Loucy (cell line): ENCODE results near the gene RABAC1.

Experiments used
- CTCF ChIP-seq: fragments of 200-600 bp; sonication (generic); conservative IDR thresholded peaks from 2 replicates; pipeline ENCODE4 v1.5.1; 2014; ENCODE audit warnings: mild to moderate bottlenecking, antibody characterized with exemption, low read length
- EZH2phosphoT487 ChIP-seq: fragments of 200-600 bp; IDR thresholded peaks from 2 replicates; pipeline ENCODE4 v1.6.1; 2018; ENCODE audit warnings: antibody characterized with exemption, mild to moderate bottlenecking, moderate library complexity, borderline replicate concordance

DNA sequence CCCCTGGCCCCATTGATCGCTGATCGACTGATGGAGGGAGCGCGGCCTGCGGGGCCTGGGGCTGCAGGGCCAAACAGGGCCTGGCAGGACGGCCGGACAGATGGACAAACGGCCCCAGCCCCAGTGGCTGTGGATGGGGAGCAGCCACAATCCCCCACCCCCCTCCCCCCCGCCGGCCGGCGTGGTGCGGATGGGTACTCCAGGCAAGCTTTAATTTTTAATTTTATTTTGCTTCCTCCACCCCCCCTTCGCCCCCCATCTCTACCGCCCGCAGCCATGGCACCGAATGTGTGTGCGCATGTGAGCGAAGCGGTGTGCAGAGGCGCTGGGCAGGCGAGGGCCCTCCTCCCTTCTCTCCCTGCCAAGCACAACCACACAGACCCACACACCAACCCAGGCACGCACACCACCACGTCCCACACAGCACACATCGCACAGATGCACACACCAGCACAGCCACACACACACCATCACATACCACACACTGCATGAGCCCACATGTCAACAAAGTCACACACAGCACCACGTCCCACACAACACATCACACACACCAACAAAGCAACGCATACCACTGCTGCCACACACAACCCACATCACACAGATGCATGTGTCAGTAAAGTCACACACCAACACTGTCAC lies 43.2 kb downstream of the RABAC1 start:
- TF ChIP-seq CTCF (no peak), EZH2phosphoT487 (no peak)
